Stomach (tissue), 4 donors: ENCODE data around the gene GAD2.

Experiments
- CTCF ChIP-seq, 7 experiments: fragments of 450-650 bp in 4 of 7; fragments of 200-600 bp in 3 of 7; sonication (generic) in 3 of 7; IDR thresholded peaks; one replicate each; pipeline ENCODE4 v1.5.1; 2016 to 2019; ENCODE audit warnings: antibody characterized with exemption in 7 of 7, control low read depth in 2 of 7, mild to moderate bottlenecking in 1 of 7
- EP300 ChIP-seq: sonication (generic); formaldehyde crosslinking; IDR thresholded peaks from one replicate; pipeline ENCODE4 v1.6.1; 2017; ENCODE audit warnings: antibody characterized with exemption
- POLR2A ChIP-seq, 4 donors: fragments of 450-650 bp; IDR thresholded peaks; one replicate each; pipeline ENCODE4 v1.6.1; 2016; ENCODE audit warnings: antibody characterized with exemption in 4 of 4, control low read depth in 2 of 4, mild to moderate bottlenecking in 1 of 4, moderate library complexity in 1 of 4
- POLR2AphosphoS5 ChIP-seq, 3 donors: sonication (generic); formaldehyde crosslinking; IDR thresholded peaks; one replicate each; pipeline ENCODE4 v1.6.1; 2016; ENCODE audit warnings: antibody characterized with exemption in 3 of 3

DNA sequence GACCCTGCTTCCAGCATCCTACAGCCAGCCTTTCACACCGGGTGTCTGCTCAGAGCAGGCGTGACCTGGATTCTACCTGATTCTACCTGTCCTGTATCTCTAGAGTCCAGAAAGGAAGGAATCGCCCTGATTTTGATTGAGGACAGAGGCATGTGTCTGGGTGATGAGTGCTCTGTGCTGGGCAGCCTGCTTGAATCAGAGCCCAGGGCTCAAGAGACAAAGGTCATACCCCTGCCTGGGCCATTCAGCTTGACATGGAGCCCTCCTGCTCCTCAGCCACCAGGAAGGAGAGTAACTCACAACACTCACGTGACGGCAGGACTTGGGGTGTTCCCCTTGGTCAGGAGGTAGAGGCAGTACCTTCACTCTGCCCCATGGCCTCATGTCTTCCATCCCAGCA, 11.2 kb downstream of the GAD2 start:
- TF ChIP-seq CTCF (IDR thresholded peaks at IDR 0.05) (no peak), POLR2A (IDR thresholded peaks at IDR 0.05) (no peak), EP300 (no peak), POLR2AphosphoS5 (IDR thresholded peaks at IDR 0.05) (no peak)
